ENCODE data around the gene TDRD1.

GRCh38 chr10:114257498-114257897, 78.3 kb downstream of the TDRD1 start:
- TF ChIP-seq CTCF (IDR thresholded peaks at IDR 0.05) (no peak), EP300 (IDR thresholded peaks at IDR 0.05) (no peak), POLR2AphosphoS5 (IDR thresholded peaks at IDR 0.05) (peak in 1 of 3 donors; percentile 7)

Measured in stomach (tissue), 4 donors.